Occipital lobe (tissue), 2 donors: ENCODE results near the gene ARHGEF40. TPM values are rescaled to one million over a fixed set of nuclear protein-coding genes. Genes with fewer than 3 reads are reported as not detected.

Experiments
- DNase-seq: peaks from one replicate; lab custom pipeline; 2025; lab: John Stamatoyannopoulos, UW
- total RNA-seq: library from RNA; depleted of rRNA; stranded (reverse); fragments of >200 nt; gene quantifications from one replicate; pipeline ENCODE4 v1.2.3, GENCODE V29; 2014

ARHGEF40 gene
- total RNA-seq, 1 donor from 2014 or later = 15.9 TPM

GRCh38 chr14:21081521-21082142 is 11.5 kb downstream of the ARHGEF40 start:
- no peak for DNase-seq

- DNase-seq = no peak
Observed at GRCh38 chr14:21083565-21084325, 13.6 kb downstream of the ARHGEF40 start.

DNA sequence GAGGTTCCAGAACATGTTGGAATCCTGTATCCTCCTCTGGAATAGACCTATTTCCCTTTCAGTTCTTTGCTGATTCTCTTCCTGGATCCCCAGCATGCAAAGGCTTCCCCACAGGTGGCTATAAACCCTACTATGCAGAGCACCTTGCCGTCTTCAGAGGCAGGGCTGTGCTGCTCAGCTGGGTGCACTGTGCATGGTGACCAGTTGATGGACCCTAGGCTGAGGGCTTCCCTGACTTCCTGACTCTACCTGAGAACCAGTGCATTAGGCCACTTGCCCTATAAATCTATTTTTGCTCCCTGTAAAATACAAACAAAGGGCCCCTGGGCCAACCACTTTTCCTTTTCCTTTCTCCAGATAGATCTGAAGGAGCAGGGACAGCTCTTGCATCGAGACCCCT is 14.3 kb downstream of the ARHGEF40 start:
- no peak for DNase-seq

GRCh38 chr14:21084998-21085853 is 15.1 kb downstream of the ARHGEF40 start:
- no peak for DNase-seq

DNA sequence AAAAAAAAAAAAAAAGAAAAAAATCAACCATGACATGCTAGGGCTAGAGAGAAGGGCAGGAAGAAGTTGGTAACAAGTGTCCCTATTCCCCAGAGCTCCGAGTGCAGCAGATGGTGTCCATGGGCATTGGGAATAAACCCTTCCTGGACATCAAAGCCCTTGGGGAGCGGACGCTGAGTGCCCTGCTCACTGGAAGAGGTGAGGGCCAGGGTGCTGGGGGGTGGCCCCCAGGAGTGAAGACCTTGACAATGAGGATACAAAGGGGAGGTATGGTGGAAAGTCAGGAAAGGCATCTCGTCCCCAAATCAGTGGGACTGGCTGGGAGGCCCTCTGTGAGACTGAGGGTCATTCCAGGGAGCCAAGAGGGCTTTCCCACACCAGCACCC is 16.8 kb downstream of the ARHGEF40 start:
- DNase-seq = no peak

DNA sequence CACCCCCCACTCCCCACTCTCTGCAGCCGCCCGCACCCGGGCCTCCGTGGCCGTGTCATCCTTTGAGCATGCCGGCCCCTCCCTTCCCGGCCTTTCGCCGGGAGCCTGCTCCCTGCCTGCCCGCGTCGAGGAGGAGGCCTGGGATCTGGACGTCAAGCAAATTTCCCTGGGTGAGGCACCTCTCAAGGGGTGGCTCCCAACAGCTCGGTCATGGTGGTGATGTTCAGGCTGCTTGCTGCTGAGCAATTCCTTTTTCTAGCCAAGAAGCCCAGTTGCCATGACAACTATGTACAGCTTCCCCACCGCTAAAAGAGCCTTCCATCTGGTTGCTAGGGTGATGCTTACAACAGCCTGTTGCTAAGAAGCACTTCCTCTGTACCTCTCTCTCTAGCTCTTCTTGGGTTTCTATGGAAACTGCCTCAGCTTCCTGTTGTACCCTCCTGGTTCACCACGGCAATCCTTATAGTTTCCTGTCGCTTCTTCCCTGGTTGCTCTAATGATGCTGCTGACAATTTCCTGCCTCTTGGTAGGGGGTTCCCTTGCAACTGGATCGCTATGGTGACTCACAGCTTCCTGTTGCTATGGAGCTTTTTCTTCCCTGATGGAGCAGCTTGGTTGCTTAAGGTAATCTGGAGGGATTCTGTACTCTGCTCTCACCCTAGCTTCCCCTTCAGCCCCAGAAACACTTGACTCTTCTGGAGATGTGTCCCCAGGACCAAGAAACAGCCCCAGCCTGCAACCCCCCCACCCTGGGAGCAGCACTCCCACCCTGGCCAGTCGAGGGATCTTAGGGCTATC is 17.4 kb downstream of the ARHGEF40 start:
- peak; percentile 70 for DNase-seq

- DNase-seq = no peak
Observed at GRCh38 chr14:21088687-21089086, 18.6 kb downstream of the ARHGEF40 start.

DNA sequence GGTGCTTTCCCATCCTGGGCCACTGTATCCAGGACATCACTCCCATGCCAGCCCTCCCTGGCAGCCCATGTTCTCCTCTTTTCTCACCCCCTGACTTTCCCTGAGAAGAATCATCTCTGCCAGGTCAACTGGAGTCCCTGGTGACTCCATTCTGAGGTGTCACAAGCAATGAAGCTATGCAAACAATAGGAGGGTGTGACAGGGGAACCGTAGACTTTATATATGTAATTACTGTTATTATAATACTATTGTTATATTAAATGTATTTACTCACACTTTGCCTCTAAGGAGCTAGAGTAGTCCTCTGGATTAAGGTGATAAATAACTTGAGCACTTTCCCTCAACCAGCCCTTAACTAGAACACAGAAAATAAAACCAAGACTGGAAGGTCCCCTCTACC is 19.2 kb downstream of the ARHGEF40 start:
- no peak for DNase-seq

GRCh38 chr14:21089877-21090193 is 19.7 kb downstream of the ARHGEF40 start:
- no peak for DNase-seq

- no peak for DNase-seq
Observed at GRCh38 chr14:21090194-21090939, 20.3 kb downstream of the ARHGEF40 start.

GRCh38 chr14:21090940-21091663 is 21.0 kb downstream of the ARHGEF40 start:
- no peak for DNase-seq

- no peak for DNase-seq
Observed at GRCh38 chr14:21091821-21092272, 21.7 kb downstream of the ARHGEF40 start.

DNA sequence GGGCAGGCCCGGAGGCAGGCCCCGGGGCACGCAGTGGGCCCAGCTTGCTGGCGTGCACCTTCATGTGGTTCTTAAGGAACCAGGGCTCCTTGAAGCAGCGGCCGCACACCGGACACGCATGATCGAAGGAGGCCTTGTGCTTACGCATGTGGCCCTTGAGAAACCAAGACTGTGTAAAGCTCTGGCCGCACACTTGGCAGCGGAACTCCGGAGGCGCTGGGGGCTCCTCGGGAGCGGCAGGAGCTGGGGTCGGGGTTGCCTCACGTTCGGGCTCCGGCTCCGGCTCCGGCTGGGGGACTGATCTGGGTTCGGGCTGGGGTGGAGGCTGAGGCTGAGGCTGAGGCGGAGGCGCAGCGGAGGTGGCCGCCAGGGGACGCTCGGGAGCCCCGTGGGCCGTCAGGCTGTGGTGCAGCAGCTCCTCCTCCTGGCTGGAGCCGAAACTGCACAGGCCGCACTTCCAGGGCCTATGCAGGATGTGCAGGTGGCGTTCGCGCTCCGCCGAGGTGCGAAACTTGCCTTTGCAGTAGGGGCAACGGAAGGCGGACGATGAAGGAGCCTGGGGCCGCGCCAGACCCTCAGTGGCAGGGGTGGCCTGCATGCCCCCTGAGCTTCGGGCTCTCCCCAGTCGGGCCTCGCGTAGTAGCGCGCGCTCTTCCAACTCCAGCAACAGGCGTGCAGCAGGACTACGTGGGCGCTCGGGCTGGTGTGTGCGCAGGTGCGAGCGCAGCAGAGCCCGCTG is 22.3 kb downstream of the ARHGEF40 start:
- DNase-seq = peak; percentile 64

DNA sequence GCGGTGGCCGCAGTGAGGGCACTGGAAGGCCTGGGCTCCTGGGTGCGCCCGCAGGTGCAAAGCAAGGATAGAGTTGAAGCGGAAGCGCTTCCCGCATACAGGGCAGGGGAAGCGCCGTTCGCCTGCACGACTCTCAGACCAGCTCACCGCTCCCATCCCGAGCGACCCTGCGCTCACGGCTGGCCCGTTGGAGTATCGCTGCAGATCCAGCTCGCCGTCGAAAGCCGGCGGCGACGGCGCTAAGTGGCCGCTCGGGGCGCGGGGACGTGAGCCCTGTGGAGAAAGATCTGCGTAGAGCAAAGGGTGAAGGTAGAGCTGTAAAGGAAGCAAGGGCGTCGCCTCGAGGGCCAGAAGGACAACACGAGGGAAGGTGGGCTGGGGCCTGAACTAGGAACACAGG is 22.9 kb downstream of the ARHGEF40 start:
- DNase-seq = no peak

GRCh38 chr14:21093769-21094681 is 23.9 kb downstream of the ARHGEF40 start:
- no peak for DNase-seq

GRCh38 chr14:21095430-21096205 is 25.5 kb downstream of the ARHGEF40 start:
- peak; percentile 25 for DNase-seq

DNA sequence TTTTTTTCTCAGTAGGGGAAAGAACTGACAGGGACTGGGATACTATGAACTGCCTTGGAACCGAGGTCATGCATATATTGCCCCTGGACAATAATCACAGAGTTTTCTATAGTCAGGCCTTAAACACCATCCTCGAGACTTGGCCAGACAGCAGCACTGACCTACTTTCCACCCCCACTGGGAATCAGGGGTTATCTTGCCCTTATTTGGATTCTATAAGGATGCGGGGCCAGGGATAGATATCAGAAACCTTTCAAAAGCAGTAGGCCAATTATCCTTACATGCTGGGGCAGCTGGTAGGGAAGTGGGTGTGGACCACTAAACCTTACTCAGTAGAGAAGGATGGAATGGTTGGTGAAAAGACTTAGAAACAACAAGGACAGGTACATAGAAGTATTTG is 26.3 kb downstream of the ARHGEF40 start:
- no peak for DNase-seq
